ENCODE data around the gene ADCY10.
A peak's percentile ranks its signal among the peaks of the same experiment; 100 is the strongest.
"Not testable (repeated sequence)": the region's sequence is repeated elsewhere in the genome, so short reads cannot be mapped to it uniquely, and the experiment has no call there.

The ADCY10 gene

DNA sequence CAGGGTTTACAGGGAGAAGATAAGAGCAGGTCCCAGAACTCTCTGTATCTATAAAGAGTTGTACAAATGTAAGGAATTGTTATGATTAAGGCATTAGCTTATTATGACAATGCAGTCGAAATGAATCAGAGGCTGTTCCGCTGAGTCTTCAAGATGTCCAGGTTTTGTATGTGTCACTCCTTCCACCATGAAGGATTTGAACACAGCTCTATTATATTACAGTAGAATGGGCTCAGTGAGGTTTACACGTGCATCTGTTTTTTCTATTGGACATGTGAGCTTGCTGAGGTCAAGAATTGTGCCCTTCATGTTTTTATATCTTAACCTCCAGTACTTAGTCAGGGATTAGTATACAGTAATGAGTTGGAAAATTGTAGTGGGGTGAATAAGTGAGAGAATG lies 105.8 kb downstream of the ADCY10 start:
- DNase-seq = peak; percentile 26

DNA sequence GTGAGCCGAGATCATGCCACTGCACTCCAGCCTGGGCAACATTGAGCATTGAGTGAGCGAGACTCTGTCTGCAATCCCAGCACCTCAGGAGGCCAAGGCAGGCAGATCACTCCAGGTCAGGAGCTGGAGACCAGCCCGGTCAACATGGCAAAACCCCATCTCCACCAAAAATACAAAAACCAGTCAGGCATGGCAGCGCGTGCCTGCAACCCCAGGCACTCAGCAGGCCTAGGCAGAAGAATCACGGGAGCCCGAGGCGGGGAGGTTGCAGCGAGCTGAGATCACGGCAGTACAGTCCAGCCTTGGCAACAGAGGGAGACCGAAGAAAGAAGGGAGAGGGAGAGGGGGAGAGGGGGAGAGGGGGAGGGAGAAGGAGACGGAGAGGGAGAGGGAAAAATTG lies 107.3 kb downstream of the ADCY10 start:
- DNase-seq = not testable (repeated sequence)

DNA sequence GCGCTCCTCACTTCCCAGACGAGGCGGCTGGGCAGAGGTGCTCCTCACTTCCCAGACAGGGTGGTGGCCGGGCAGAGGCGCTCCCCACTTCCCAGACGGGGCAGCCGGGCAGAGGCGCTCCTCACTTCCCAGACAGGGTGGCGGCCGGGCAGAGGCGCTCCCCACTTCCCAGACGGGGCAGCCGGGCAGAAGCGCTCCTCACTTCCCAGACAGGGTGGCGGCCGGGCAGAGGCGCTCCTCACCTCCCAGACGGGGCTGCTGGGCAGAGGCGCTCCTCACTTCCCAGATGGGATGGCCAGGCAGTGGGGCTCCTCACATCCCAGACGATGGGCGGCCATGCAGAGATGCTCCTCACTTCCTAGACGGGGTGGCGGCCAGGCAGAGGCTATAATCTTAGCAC lies 107.7 kb downstream of the ADCY10 start:
- not testable (repeated sequence) for DNase-seq

DNA sequence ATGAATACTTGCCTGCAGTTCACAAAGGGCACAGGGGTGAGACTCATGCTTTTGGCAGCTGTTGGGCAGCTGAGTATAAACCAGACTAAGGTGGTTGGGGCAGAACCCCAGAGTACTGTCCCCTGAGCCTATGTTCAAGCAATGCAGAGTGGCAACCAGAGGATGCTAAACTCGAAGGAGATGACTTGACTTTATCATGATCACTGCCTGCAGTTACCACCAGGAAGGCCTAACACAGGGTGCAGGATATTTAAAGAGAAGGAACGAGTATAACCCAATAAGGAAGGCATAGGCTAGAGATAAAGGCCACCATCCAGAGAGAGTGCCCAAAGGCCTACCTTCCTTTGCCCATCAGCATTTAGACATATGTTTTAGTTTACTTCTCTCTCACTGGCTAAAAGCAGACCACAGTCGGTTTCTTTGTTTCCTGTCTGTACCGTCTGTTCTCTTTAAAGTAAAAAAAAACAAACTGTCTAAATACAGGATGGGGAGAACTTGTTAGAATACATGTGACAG lies 108.8 kb downstream of the ADCY10 start:
- no peak for DNase-seq

DNA sequence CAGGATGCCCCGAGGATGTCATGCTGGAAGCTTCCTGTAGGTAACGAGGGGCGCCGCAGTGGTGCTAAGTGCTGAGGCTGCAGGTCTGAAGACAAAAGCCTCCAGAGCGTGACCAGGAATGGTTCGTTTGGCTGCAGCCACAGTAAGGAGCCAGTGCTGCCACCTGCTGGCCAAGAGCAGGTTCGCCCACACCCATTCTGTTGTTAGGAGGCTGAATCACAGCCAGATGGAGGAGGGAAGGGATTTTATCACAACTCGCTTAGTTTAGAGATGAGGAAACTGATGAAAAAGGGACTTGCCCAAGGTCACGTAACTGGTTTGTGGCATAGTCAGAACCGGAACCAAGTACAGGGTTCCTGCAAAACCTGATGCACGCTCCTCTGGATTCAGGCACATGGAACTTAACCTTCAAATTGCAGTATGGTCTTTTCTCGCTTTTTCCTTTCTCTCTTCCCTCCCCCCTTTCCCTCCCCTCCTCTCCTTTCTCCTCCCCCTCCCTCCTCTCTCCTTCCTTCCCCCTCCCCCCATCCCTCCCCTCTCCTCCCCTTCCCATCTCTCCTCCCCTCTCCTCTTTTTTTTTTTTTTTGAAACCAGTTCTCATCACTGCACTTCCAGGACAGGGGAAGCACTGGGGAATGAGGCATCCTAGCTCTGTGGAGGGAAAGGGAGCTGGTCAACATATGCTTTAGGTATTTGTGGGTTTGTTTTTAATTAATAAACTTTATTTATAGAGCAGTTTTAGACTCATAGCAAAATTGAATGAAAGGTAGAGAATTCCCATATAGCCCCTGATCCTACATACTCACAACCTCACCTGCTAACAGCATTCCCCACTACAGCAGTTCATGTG lies 110.4 kb downstream of the ADCY10 start:
- peak; percentile 93 for DNase-seq

DNA sequence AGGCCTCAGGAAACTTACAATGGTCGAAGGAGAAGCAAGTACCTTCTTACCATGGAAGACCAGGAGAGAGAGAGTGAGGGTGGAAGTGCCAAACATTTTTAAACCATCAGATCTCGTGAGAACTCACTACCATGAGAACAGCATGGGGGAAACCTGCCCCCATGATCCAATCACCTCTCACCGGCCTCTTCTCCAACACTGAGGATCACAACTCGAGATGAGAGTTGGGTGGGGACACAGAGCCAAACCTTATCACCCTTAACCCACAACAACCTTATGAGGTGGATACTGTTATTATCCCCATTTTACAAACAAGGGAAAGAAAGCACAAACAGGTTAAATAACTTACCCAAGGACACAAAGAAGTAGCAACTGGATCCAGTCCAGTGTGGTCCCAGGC lies 111.7 kb downstream of the ADCY10 start:
- DNase-seq = no peak

DNA sequence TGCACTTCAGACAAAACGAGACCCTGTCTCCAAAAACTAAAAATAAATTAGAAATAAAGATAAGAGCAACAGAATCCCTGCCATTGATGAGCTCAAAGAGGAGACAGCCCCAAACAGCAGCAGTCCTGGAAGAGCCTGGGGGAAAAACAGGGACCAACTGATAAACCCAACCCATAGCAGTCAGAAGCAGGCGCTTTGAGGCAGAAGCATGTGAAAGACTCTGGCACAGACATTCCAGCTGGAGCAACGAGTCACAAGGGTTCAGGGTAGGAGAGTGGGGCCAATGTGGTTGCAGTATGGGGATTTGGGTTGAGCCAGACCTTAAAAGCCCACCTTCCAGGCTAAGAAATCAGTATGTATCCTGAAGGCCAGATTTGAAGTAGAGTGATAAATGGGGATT lies 113.7 kb downstream of the ADCY10 start:
- no peak for DNase-seq

DNA sequence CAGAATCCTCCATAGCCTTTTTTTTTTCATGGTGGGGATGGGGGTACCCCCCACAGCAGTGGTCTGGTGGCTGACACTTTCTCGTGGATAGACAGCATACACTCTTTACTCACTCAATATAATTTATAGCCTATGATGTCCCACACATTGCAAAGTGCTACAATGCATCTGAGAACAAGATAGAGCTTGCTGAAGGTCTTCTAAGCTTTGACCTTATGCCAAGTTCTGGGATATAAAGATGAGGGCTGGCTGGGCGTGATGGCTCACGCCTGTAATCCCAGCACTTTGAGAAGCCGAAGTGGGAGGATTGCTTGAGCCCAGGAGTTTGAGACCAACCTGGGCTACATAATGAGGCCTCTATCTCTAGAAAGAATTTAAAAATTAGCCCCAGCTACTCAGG lies 114.2 kb downstream of the ADCY10 start:
- no peak for DNase-seq

DNA sequence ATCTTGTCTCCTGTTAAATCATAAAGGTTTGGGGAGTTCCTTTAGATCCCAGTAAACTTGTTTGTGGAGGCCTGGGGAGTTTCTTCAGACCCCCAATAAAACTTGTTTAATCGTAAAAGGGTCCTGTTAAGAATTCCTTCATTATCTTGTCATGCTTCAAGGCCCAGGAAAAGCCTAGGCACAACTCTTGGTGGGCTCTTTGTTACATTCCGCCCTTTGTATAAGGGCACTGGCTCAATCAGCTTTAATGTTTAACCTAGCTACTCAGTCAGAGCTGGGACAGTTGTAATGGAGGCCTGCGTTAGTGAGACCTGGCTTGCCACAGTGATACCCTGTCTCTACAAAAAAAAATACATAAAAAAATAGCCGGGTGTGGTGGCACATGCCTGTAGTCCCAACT lies 115.0 kb downstream of the ADCY10 start:
- no peak for DNase-seq

DNA sequence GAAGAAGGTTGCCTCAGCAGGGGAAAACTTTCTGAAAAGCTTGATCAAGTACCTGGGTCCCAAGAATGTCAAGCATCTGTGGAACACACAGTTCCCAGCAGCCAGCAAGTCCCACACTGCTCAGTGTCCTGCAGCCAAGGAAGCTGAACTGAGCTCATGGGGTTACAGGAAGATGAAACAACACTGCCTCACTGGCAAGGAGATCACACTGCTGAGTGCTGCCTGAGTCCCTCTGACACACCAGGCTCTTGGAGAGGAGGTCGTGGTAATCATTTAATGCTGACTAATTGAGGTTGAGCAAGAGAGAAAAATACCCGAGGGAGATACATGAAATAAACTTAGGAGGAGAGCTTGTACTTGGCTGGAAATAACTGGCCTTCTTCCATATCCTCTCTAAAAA lies 116.9 kb downstream of the ADCY10 start:
- peak; percentile 99 for DNase-seq

DNA sequence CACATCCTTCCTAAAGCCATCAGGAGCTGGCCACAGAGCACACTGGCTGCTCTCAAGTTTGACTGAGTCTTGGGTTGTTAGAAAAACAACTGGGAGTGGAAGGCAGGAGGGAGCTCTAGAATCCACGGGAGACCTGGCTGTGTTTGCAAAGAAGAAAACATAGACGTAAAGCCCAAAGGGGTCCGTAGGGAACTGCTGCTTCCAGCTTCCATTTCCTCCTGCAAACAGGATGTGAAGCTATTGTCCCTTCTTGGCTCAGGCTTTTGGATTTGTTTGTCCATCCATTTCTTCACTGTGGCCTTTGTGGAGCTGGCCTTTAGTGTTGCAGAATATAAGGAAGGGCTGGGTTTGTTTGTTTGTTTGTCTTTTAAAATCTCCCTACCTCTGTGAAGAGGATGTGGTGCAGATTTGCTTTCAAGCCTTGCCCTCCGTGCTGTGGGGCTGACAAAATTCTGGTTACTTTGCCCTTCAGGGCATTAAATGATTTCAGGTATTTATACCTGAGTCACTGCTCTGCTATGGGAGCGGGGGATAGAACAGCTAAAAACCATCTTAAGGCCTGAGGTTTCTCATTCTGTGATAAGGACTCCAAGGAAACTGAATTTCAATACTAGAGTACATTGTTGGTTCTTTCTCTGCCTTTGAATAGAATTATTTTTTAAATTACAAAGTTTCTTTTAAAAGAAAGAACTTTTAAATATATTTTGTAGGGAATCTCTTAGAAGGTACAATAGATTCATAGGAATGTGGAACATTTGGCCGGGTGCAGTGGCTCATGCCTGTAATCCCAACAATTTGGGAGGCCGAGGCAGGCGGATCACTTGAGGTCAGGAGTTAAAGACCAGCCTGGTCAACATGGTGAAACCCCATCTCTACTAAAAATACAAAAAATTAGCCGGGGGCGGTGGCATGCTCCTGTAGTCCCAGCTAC lies 117.9 kb downstream of the ADCY10 start:
- no peak for DNase-seq

DNA sequence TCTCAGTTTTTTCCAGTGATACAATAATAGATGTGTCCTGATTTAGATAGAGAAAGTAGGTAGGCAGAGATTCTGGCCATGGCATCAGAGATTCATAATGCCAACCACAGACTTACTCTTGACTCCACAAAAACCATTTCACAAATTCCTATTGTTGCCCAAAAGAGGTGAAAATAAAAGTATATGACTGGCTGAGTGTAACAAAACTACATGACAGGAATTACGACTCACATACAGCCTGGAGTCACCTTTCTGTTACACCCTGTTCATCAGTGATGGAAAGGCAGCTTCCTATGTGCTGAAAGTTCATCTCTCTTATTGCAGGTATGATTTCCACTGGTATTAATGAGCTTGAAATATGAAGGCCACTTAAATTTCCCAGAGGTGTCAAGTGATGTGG lies 119.9 kb downstream of the ADCY10 start:
- DNase-seq = no peak

DNA sequence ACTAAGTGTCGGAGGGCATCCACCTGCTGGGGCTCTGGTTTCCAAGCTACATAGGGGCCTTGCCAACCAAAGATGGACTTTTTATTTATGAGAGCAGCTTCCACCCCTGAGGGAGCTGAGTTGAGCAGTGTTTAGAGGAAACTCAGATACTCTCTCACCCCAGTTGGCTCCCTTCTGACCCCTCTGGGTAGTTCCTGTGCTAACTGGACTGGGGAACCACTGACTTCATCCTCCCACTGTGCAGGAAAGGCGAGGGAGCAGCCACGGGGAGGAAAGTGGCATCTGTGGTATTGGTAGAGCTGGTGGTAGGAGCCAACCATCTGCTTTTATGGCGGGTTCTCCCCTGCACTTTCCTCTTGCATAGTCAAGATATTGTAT lies 121.8 kb downstream of the ADCY10 start:
- DNase-seq = no peak

DNA sequence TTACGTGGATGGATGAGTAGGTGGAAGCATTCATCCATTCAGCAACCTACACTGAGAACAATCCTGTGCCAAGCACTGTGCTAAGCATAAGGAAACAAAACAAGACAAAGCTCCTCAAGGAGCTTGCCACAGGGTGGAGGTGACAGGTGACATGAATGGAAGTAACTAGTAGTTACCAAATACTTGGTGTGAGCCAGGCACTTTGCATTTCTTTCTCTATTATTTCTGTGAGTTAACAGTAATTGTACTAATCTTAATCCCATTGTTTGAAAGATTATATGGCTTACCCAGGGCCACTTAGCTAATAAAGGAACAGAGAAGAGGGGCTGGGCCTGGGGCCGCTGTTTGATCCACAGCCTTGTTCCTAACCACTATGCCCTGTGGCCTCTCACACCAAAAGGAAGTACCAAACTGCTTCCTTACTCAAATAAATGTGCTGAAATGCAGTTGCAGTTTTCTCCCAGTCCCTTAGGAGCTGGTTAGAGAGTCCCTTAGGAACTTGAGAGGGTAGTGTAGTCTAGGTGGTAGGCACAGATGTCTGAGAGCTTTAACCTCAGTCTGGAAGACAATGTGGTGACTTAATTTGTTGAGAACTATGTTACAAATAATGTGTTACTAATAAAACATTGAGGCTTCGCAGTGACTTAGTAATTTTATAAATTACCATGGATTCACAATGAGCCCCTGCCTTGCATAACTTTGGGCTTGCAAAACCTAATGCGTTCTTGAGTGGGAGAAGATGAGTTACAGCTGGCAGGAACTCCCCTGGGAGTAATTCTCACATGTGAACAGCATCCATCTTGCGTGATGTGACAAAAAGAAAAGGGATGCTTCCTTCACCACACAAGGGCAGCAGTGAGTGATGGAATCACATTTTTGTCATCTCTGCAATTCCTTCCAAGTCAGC lies 122.4 kb downstream of the ADCY10 start:
- DNase-seq = peak; percentile 99

DNA sequence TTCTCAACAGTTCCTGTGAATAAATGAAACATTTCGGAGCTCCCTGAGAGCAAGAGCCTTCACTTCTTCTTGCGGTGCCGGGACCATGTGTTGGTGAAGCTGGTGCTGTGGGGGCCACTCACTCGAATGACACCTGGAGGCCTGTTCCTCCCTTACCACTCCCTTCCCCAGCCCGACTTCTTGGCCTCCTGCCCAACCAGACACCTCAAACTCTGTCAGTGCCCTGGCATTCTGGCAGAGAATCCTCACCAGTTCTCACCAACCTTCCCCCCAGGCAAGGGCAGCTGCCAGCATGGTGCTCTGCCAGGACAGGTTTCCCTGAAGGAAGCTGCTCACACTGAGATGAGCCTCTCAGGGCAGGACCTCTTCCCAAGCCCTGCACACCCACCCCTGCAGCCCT lies 123.8 kb downstream of the ADCY10 start:
- DNase-seq = no peak

DNA sequence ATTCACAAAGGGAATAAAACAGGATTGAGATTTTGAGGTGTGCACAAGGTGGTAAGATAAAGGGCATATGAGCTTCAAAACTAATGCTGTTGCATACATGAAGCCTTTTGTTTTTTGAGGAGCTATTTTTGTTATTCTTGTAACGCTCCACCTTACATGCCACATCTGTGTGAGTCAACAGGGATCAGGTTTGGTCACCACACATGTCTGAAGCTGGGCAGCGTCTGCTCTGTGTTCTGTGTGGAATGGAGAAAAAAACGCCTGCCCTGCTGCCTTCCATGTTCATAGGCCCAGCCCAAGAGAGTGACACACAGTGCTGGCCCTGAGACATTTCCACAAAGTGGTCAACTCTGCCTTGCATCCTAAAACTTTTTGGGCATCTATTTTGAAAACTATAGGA lies 124.4 kb downstream of the ADCY10 start:
- DNase-seq = no peak

DNA sequence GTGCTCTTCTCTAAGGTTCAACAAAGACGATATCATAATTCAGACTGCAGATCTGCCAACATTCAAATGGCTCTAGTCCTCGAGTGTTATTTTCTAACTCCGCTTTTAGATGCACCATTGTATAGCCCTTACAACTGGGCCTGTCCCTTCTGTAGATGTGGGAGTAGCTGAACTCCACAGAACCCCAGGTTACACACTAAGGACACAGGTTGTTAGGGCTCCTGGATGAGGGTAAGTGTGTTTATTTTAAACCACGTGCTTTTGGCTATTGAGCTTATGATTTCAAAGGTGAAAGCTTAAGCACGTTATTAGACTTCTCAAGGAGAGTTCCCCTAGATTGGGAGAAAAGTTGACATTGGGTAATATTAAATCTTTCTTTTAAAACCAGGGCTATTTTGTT lies 127.4 kb downstream of the ADCY10 start:
- no peak for DNase-seq

DNA sequence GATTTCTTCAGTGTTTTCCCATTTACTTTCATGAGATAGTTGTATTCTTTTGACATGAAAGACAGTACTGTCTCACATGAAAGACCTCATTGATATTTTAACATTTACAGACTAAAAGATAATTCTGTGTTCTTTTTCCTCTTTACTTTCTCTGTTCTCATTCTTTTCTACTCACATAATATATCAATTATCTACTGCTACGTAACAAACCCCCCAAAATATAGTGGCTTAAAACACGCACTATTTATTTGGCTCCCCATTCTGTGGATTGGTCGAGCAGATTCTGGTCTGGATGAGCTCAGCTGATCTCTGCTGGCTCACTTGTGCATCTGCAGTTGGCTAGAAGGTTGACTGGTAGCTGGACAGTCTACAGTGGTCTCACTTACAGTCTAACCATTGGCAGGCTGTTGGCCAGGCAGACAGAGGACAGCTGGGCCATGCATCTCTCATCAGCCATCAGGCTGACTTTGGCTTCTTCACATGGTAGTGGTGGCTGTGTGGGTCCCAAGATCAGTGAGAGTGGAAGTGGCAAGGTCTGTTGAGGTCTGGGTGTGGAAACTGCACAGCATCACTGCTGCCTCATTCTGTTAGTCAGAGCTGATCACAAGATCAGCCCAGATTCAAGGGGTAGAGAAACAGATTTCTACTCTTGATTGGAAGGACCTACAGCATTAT lies 128.9 kb downstream of the ADCY10 start:
- DNase-seq = no peak

DNA sequence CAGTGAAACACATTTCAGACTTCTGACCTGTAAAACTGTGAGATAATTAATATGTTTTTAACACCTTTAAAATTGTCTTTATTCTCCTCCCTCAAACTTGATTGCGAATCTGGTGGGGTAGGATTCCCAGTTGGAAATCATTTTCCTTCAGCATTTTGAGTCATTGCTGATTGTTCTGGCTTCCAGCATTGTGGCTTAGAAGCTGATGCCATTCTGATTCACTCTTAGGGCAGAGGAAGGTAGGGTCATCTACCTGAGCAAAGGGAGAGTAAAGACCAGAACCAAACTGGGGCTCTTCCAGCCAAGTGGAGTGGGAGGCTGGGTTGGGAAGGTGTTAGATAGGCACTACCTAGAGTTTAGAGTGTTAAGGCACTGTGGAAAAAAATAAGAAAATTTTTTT lies 131.0 kb downstream of the ADCY10 start:
- DNase-seq = no peak

DNA sequence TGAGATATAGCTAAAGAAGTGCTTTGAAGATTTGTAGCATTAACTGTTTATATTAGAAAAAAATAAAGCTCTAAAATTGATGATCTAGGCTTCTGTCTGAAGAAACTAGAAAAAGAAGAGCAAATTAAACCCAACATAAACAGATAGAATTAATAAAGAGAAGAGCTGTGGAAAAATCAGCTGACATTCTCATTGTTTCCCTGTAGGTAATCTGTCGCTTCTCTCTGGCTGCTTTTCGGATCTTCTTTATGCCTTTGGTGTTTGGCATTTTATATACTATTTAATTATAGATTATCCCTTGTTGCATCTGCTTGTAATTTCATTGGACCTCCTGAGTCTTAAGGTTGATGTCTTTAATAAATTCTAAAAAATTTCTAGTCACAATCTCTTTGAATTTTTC lies 132.4 kb downstream of the ADCY10 start:
- no peak for DNase-seq

DNA sequence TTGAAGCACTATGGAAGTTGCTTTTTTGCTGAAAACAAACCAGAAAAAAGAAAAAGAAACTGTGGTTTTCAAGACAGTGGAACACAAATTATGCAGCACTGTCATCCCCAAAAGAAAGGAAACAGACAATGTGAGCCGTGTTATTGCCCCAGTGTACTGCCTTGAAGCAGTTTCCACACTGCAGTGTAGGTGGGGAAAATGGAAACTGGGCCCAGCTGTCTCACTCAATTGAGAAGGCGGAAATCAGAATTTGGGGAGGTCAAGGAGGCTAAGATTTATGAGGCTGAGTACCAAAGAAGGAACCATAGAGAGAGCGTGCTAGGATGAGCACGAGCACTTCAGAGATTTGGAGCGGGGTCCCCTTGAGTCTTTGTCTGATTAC lies 136.7 kb downstream of the ADCY10 start:
- DNase-seq = no peak

DNA sequence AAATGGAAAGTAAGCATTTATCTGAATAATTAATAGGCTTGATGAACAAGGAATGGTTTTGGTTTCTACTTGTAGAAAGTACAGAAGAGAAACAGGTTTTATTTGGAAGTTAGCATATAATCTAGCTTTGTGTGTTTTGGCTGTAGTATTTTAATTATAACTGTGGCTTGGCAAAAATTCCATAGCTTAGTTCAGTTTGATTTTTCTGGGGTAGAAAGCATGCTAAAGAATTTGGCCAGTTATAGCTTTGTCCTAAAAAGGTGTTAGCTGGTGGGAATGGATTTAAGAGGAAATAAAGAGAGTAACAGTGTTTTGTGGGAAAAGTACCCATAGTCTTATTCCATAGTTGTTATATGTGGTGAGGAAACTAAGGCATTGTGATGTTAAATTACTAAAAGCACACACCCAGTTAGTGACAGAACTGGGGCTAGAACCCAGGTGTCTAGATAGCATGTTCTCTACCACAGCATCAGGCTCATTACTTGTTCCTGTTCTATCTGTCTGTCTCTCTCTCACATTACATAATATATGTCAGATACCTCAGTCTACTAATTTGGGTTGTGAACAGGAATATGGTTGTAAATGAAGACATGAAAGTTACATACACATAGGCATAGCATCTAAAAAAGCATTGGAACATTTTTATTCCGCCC lies 137.2 kb downstream of the ADCY10 start:
- no peak for DNase-seq

All from fibroblast of upper back skin (primary cell).